GM21447 (cell line): Measurements from ENCODE around the gene PHF20.
"Not testable (repeated sequence)": the region's sequence is repeated elsewhere in the genome, so short reads cannot be mapped to it uniquely, and the experiment has no call there.

Experiments used
- ATAC-seq: cut with Tn5 transposase; IDR thresholded peaks from one replicate; pipeline ENCODE4 v1.9.1; 2021; ENCODE audit not compliant: unreplicated experiment

The PHF20 gene

GRCh38 chr20:35883336-35883777 is 111.5 kb downstream of the PHF20 start:
- ATAC-seq, result no peak

GRCh38 chr20:35883778-35884540 is 112.1 kb downstream of the PHF20 start:
- no peak for ATAC-seq

- no peak for ATAC-seq
Observed at GRCh38 chr20:35884541-35884865, 112.7 kb downstream of the PHF20 start.

- no peak for ATAC-seq
Observed at GRCh38 chr20:35885212-35885611, 113.4 kb downstream of the PHF20 start.

- no peak for ATAC-seq
Observed at GRCh38 chr20:35886537-35886936, 114.7 kb downstream of the PHF20 start.

GRCh38 chr20:35887393-35888064 is 115.7 kb downstream of the PHF20 start:
- no peak for ATAC-seq

GRCh38 chr20:35888657-35889056 is 116.8 kb downstream of the PHF20 start:
- no peak for ATAC-seq

GRCh38 chr20:35891375-35891774 is 119.6 kb downstream of the PHF20 start:
- no peak for ATAC-seq

- ATAC-seq, result no peak
Observed at GRCh38 chr20:35892871-35893270, 121.1 kb downstream of the PHF20 start.

- ATAC-seq, result peak; percentile 95
Observed at GRCh38 chr20:35893942-35894341, 122.1 kb downstream of the PHF20 start.

GRCh38 chr20:35895516-35895915 is 123.7 kb downstream of the PHF20 start:
- not testable (repeated sequence) for ATAC-seq

- no peak for ATAC-seq
Observed at GRCh38 chr20:35899064-35899463, 127.2 kb downstream of the PHF20 start.

- not testable (repeated sequence) for ATAC-seq
Observed at GRCh38 chr20:35901230-35901629, 129.4 kb downstream of the PHF20 start.

GRCh38 chr20:35901678-35902544 is 130.1 kb downstream of the PHF20 start:
- ATAC-seq, result no peak

GRCh38 chr20:35902545-35902941 is 130.7 kb downstream of the PHF20 start:
- no peak for ATAC-seq

GRCh38 chr20:35903843-35904242 is 132.0 kb downstream of the PHF20 start:
- ATAC-seq, result no peak

- ATAC-seq, result no peak
Observed at GRCh38 chr20:35904982-35905663, 133.3 kb downstream of the PHF20 start.

- ATAC-seq, result no peak
Observed at GRCh38 chr20:35907017-35907701, 135.3 kb downstream of the PHF20 start.

- ATAC-seq, result no peak
Observed at GRCh38 chr20:35908007-35908406, 136.2 kb downstream of the PHF20 start.

GRCh38 chr20:35909176-35909575 is 137.4 kb downstream of the PHF20 start:
- no peak for ATAC-seq
